ENCODE results near the gene SERINC2. TPM values are rescaled to one million over a fixed set of nuclear protein-coding genes. Genes with fewer than 3 reads are reported as not detected.
"Not testable (repeated sequence)": the region's sequence is repeated elsewhere in the genome, so short reads cannot be mapped to it uniquely, and the experiment has no call there.

The SERINC2 gene
- total and polyA plus RNA-seq, 4 donors, result 6.1 to 59.1 (median 38.8) TPM

- H3K27me3 ChIP-seq (ENCODE audit: control insufficient read depth in 3 of 3, insufficient read depth in 3 of 3, low read length in 2 of 3), result no peaks in the 10 kb centered on the region
- H3K4me1 ChIP-seq (ENCODE audit: control insufficient read depth in 5 of 5, insufficient read depth in 5 of 5, low read length in 5 of 5), result no peaks in the 10 kb centered on the region
- no peaks in the 10 kb centered on the region for H3K9me3 ChIP-seq (ENCODE audit: control insufficient read depth in 4 of 4, insufficient read depth in 3 of 4, low read length in 3 of 4)
- DNase-seq (no peak), ATAC-seq (ENCODE audit: insufficient read depth, low FRiP score) (no peak)
- peaks cover 0 to 5% (median 0%) of the 10 kb centered on the region in 4 donors for H3K36me3 ChIP-seq (ENCODE audit: control insufficient read depth in 4 of 4, insufficient read depth in 4 of 4, low read length in 4 of 4)
- no peak overlapping the region for H3K27ac ChIP-seq (ENCODE audit: low read depth in 1 of 2, low read length in 1 of 2)
- no peak overlapping the region for H3K9ac ChIP-seq (ENCODE audit: insufficient read depth in 1 of 2, low read length in 2 of 2)
- WGBS, 2 donors, result 92 to 96% methylated on average over 4 of the region's 4 CpGs
- TF ChIP-seq, protein P1, sequence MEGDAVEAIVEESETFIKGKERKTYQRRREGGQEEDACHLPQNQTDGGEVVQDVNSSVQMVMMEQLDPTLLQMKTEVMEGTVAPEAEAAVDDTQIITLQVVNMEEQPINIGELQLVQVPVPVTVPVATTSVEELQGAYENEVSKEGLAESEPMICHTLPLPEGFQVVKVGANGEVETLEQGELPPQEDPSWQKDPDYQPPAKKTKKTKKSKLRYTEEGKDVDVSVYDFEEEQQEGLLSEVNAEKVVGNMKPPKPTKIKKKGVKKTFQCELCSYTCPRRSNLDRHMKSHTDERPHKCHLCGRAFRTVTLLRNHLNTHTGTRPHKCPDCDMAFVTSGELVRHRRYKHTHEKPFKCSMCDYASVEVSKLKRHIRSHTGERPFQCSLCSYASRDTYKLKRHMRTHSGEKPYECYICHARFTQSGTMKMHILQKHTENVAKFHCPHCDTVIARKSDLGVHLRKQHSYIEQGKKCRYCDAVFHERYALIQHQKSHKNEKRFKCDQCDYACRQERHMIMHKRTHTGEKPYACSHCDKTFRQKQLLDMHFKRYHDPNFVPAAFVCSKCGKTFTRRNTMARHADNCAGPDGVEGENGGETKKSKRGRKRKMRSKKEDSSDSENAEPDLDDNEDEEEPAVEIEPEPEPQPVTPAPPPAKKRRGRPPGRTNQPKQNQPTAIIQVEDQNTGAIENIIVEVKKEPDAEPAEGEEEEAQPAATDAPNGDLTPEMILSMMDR (IDR thresholded peaks at IDR 0.05; ENCODE audit: control extremely low read depth, extremely low read depth), result no peak
- no peak overlapping the region for H3K4me3 ChIP-seq
These were observed 14.3 kb downstream of the SERINC2 start for GRCh38 chr1:31427322-31427721.

DNA sequence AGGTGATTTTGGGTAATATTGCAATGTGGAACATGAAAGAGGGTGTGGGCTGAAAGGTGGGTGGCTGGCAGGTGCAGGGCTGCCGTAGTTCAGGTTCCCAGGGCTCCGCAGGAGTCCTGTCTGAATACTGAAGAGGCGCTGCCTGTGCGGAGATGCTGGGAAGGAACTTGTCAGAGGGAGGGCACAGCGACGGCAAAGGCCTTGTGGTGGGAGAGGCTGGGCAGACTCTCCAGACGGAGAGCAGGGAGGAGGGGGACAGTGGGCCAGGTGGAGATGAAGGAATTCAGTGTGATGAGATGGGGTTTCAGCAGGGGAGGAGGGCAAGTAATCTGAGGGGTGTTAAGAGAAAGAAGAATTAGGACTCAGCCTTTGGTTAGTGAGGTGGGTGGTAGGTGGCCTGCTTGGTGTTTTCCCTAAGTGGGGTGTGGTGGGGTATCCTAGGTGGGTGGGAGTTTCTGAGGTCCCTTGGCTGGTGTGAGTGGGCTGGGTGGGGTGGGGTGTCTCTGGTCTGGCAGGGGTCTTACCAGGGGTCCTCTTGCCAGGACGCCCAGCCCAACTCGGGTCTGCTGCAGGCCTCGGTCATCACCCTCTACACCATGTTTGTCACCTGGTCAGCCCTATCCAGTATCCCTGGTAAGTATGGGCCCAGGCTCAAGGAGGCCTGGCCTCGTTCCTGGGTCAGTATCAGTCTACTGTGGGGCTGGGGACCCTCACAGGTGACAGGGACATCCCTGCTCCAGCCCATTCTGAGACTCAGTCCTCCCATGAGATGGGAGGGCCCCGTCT lies 15.6 kb downstream of the SERINC2 start:
- H3K27ac ChIP-seq (ENCODE audit: low read depth in 1 of 2, low read length in 1 of 2), result no peak overlapping the region
- no peak overlapping the region for H3K4me3 ChIP-seq
- no peaks in the 10 kb centered on the region for H3K9me3 ChIP-seq (ENCODE audit: control insufficient read depth in 4 of 4, insufficient read depth in 3 of 4, low read length in 3 of 4)
- DNase-seq, result no peak
- 92 to 95% methylated on average over 12 of the region's 12 CpGs for WGBS, 2 donors
- no peak for ATAC-seq (ENCODE audit: insufficient read depth, low FRiP score)
- H3K27me3 ChIP-seq (ENCODE audit: control insufficient read depth in 3 of 3, insufficient read depth in 3 of 3, low read length in 2 of 3), result no peaks in the 10 kb centered on the region
- peaks cover 0 to 5% (median 0%) of the 10 kb centered on the region in 4 donors for H3K36me3 ChIP-seq (ENCODE audit: control insufficient read depth in 4 of 4, insufficient read depth in 4 of 4, low read length in 4 of 4)
- no peak overlapping the region for H3K9ac ChIP-seq (ENCODE audit: insufficient read depth in 1 of 2, low read length in 2 of 2)
- TF ChIP-seq, protein P1 (IDR thresholded peaks at IDR 0.05; ENCODE audit: control extremely low read depth, extremely low read depth), result no peak
- no peaks in the 10 kb centered on the region for H3K4me1 ChIP-seq (ENCODE audit: control insufficient read depth in 5 of 5, insufficient read depth in 5 of 5, low read length in 5 of 5)

DNA sequence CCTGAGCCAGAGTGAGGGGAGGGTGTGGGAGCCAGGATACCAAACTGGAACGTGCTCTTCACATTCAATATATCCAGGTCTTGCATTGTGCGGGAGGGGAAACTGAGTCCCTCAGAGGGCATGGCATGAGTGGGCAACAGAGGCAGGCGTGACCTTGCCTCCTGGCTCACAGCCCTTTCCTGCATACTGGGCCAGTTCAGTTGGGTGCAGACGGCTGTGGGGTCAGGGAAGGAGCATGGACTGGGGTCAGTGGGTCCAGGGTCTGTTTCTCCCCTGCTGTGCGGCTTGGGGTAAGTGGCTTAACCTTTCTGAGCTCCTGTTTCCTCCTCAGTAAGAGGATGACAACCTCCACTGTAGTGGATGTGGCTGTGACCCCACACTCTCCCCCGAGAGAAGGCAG lies 16.6 kb downstream of the SERINC2 start:
- H3K9me3 ChIP-seq (ENCODE audit: control insufficient read depth in 4 of 4, insufficient read depth in 3 of 4, low read length in 3 of 4), result no peaks in the 10 kb centered on the region
- no peaks in the 10 kb centered on the region for H3K27me3 ChIP-seq (ENCODE audit: control insufficient read depth in 3 of 3, insufficient read depth in 3 of 3, low read length in 2 of 3)
- no peak for DNase-seq
- no peak overlapping the region for H3K9ac ChIP-seq (ENCODE audit: insufficient read depth in 1 of 2, low read length in 2 of 2)
- H3K36me3 ChIP-seq (ENCODE audit: control insufficient read depth in 4 of 4, insufficient read depth in 4 of 4, low read length in 4 of 4), result peaks cover 0 to 5% (median 0%) of the 10 kb centered on the region in 4 donors
- 95 to 96% methylated on average over 6 of the region's 6 CpGs for WGBS, 2 donors
- no peak for ATAC-seq (ENCODE audit: insufficient read depth, low FRiP score)
- TF ChIP-seq, protein P1 (IDR thresholded peaks at IDR 0.05; ENCODE audit: control extremely low read depth, extremely low read depth), result no peak
- no peak overlapping the region for H3K4me3 ChIP-seq
- H3K4me1 ChIP-seq (ENCODE audit: control insufficient read depth in 5 of 5, insufficient read depth in 5 of 5, low read length in 5 of 5), result no peaks in the 10 kb centered on the region
- no peak overlapping the region for H3K27ac ChIP-seq (ENCODE audit: low read depth in 1 of 2, low read length in 1 of 2)

DNA sequence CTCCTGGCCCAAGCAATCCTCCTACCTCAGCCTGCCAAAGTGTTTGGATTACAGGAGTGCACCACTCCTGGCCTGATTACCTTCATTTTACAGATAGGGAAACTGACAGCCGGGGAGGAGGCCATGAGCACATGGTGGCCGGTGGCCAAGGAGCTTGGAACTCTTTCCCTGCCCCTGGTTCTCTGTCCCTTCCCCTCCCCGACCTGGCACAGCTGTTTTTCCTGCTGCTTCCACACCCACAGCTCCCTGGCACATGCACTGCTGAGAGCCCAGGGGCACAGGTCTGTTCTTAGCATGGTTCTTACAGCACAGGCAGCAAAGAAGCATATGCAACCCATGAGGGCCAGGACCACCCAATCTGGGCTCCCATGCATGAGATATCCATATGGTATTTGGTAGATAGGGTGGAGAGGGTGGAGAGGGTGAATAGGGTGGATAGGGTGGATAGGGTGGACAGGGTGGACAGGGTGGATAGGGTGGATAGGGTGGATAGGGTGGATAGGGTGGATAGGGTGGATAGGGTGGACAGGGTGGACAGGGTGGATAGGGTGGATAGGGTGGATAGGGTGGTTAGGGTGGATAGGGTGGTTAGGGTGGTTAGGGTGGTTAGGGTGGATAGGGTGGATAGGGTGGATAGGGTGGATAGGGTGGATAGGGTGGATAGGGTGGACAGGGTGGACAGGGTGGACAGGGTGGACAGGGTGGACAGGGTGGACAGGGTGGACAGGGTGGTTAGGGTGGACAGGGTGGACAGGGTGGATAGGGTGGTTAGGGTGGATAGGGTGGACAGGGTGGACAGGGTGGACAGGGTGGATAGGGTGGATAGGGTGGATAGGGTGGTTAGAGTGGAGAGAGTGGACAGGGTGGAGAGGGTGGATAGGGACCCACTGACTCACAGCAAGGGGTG lies 18.6 kb downstream of the SERINC2 start:
- H3K27me3 ChIP-seq (ENCODE audit: control insufficient read depth in 3 of 3, insufficient read depth in 3 of 3, low read length in 2 of 3); DNase-seq; ATAC-seq (ENCODE audit: insufficient read depth, low FRiP score); H3K4me1 ChIP-seq (ENCODE audit: control insufficient read depth in 5 of 5, insufficient read depth in 5 of 5, low read length in 5 of 5); H3K36me3 ChIP-seq (ENCODE audit: control insufficient read depth in 4 of 4, insufficient read depth in 4 of 4, low read length in 4 of 4); H3K9ac ChIP-seq (ENCODE audit: insufficient read depth in 1 of 2, low read length in 2 of 2); H3K4me3 ChIP-seq; H3K27ac ChIP-seq (ENCODE audit: low read depth in 1 of 2, low read length in 1 of 2); H3K9me3 ChIP-seq (ENCODE audit: control insufficient read depth in 4 of 4, insufficient read depth in 3 of 4, low read length in 3 of 4): not testable (repeated sequence)
- 73 to 95% methylated on average over 3 of the region's 3 CpGs for WGBS, 2 donors

All from lung (tissue), 12 donors.